WTC11 (cell line): ENCODE data around the gene TTLL12.

Source experiments
- AR ChIP-seq: fragments of 250-450 bp; sonication (Bioruptor Pico); IDR thresholded peaks from 2 replicates; pipeline ENCODE4 v1.9.0; 2021; ENCODE audit warnings: mild to moderate bottlenecking
- CREB1 ChIP-seq: sonication (generic); formaldehyde crosslinking; IDR thresholded peaks from 2 replicates; pipeline ENCODE4 v1.8.0; 2023; ENCODE audit warnings: mild to moderate bottlenecking, missing genetic modification reagents
- CTCF ChIP-seq: fragments of 200-600 bp; IDR thresholded peaks from 2 replicates; pipeline ENCODE4 v1.8.0; 2022; ENCODE audit warnings: antibody characterized with exemption
- FOXJ3 ChIP-seq: sonication (generic); formaldehyde crosslinking; IDR thresholded peaks from 2 replicates; pipeline ENCODE4 v1.9.0; 2021; ENCODE audit warnings: missing genetic modification reagents, mild to moderate bottlenecking, borderline replicate concordance
- FOXP4 ChIP-seq: sonication (generic); formaldehyde crosslinking; IDR thresholded peaks from 2 replicates; pipeline ENCODE4 v1.8.0; 2022; ENCODE audit warnings: mild to moderate bottlenecking, missing genetic modification reagents
- IRF1 ChIP-seq: sonication (generic); formaldehyde crosslinking; IDR thresholded peaks from 2 replicates; pipeline ENCODE4 v1.8.0; 2023; ENCODE audit warnings: missing genetic modification reagents
- NFATC4 ChIP-seq: fragments of 250-450 bp; sonication (Bioruptor Pico); IDR thresholded peaks from 2 replicates; pipeline ENCODE4 v1.9.0; 2021; ENCODE audit warnings: mild to moderate bottlenecking
- NFYB ChIP-seq: sonication (generic); formaldehyde crosslinking; conservative IDR thresholded peaks from 2 replicates; pipeline ENCODE4 v1.8.0; 2022; ENCODE audit warnings: low read depth, missing genetic modification reagents
- NR3C1 ChIP-seq: sonication (generic); formaldehyde crosslinking; conservative IDR thresholded peaks from 2 replicates; pipeline ENCODE4 v1.8.1; 2023; ENCODE audit warnings: low read depth, mild to moderate bottlenecking, missing genetic modification reagents
- PRRX2 ChIP-seq: fragments of 250-450 bp; sonication (Bioruptor Pico); IDR thresholded peaks from 2 replicates; pipeline ENCODE4 v1.8.0; 2021; ENCODE audit warnings: mild to moderate bottlenecking
- RELA ChIP-seq: sonication (generic); formaldehyde crosslinking; IDR thresholded peaks from 2 replicates; pipeline ENCODE4 v1.8.1; 2022; ENCODE audit warnings: missing genetic modification reagents, mild to moderate bottlenecking, borderline replicate concordance
- SP1 ChIP-seq: sonication (generic); formaldehyde crosslinking; conservative IDR thresholded peaks from 2 replicates; pipeline ENCODE4 v1.8.1; 2022; ENCODE audit warnings: missing genetic modification reagents
- ZBTB21 ChIP-seq: sonication (generic); formaldehyde crosslinking; IDR thresholded peaks from 2 replicates; pipeline ENCODE4 v1.8.1; 2023; ENCODE audit warnings: mild to moderate bottlenecking, missing genetic modification reagents, borderline replicate concordance
- ZNF423 ChIP-seq: fragments of 250-450 bp; sonication (Bioruptor Pico); IDR thresholded peaks from 2 replicates; pipeline ENCODE4 v2.1.2; 2022; ENCODE audit warnings: mild to moderate bottlenecking, moderate library complexity

GRCh38 chr22:43199541-43199940 is 12.6 kb upstream of the TTLL12 start:
- TF ChIP-seq CTCF (no peak), FOXJ3 (CRISPR knock-in tag) (no peak), NR3C1 (CRISPR knock-in tag) (no peak), PRRX2 (CRISPR knock-in tag) (no peak), AR (CRISPR knock-in tag) (no peak), CREB1 (CRISPR knock-in tag) (no peak), ZNF423 (CRISPR knock-in tag) (no peak), NFATC4 (CRISPR knock-in tag) (no peak), NFYB (CRISPR knock-in tag) (no peak), RELA (CRISPR knock-in tag) (no peak), SP1 (no peak), ZBTB21 (CRISPR knock-in tag) (no peak), FOXP4 (CRISPR knock-in tag) (no peak), IRF1 (no peak)
